ENCODE data around the gene MZT1.
"Not testable (repeated sequence)": the region's sequence is repeated elsewhere in the genome, so short reads cannot be mapped to it uniquely, and the experiment has no call there.

MZT1 gene

GRCh38 chr13:72727417-72728289, at the start of gene MZT1, which contains the start of gene BORA:
Gene MZT1 (minus strand): TSS chr13:72727629. CDS start chr13:72727602, 27 bp downstream.
Gene BORA (plus strand): TSS chr13:72727923. CDS start chr13:72728941, 1,018 bp downstream.
- DNase-seq: peak; percentile 97

DNA sequence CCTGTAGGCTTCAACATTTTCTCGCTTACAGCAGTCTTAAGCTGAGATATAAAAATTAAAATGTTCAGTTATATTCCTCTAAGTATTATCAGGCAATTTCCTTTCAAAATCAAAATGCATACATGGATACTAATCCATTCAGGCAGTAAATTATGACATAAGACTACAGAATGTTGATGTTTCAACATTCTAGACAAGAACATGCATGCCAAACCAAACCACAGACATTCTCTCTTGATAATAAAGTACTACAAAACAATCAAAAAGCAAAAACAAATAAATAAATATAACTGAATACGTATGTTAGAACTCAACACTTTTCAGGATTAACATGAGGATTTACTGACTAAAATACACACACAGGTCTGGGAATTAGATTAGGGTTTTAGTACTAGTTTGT, 46.6 kb upstream of the MZT1 start:
- no peak for DNase-seq

DNA sequence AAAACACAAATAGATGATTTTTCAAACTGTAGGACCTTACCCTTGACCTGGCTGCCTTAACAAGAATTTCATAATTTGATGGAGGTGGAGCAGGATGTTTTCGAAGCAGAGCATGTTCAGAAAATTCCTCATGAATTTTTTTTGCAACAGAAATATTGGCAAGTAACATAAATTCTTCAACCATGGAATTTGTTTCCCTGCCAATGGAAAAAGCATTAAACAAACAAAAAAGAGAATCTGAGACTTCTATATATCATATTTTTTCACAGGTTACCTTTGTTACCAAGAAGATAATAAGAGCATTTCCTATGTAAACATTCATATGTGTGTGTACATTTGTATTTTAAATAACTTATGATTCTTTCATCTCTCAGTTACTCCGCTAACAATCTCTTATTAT, 36.0 kb upstream of the MZT1 start:
- no peak for DNase-seq

GRCh38 chr13:72760189-72760588, 32.8 kb upstream of the MZT1 start:
- DNase-seq: no peak

DNA sequence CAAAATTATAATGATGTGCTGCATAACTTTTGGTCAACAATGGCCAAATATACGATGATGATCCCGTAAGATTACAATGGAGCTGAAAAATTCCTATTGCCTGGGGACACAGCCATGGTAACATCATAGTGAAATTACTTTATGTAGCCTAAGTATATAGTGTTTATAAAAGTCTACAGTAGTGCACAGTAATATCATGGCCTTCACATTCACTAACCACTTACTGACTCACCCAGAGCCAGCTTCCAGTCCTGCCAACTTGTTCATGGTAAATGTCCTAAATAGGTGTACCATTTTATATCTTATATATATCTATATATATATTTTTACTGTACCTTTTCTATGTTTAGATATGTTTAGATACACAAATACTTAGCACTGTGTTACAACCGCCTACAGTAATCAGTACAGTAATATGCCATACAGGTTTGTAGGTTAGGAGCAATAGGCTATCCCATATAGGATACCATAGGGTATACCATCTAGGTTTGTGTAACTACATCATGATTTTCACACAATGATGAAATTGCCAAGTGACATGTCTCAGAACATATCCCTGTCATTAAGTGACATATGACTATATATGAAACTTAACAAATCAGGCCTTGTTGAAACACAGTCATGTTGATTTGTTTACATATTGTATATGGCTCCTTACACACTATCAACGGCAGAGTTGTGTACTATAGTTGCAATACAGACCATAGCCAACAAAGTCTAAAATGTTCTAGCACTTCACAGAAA, 30.5 kb upstream of the MZT1 start:
- no peak for DNase-seq

DNA sequence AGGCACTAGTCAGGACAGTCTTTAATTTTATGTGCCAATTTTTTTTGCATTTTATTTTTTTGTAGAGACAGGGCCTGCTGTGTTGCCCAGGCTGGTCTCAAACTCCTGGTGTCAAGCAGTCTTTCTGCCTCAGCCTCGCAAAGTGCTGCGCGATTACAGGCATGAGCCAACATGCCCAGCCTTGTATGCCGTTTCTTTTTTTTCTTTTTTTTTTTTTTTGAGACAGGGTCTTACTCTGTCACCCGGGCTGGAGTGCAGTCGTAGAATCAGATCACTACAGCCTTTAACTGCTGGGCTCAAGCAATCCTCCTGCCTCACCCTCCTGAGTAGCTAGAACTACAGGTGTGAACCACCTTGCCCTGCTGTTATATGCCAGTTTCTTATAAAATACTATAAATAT, 26.7 kb upstream of the MZT1 start:
- no peak for DNase-seq

DNA sequence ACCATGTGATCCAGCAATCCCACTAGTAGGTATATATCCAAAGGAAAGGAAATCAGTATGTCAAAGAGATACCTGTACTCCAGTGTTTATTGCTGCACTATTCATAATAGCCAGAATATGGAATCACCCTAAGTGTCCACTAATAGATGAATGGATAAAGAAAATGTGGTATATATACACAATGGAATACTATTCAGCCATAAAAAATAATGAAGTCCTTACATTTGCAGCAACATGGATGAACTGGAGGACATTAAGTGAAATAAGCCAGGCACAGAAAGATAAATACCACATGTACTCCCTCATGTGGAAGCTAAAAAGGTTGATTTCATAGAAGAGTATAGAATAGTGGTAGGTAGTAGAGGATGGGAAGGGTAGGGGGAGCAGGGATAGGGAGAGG, 23.8 kb upstream of the MZT1 start:
- no peak for DNase-seq

DNA sequence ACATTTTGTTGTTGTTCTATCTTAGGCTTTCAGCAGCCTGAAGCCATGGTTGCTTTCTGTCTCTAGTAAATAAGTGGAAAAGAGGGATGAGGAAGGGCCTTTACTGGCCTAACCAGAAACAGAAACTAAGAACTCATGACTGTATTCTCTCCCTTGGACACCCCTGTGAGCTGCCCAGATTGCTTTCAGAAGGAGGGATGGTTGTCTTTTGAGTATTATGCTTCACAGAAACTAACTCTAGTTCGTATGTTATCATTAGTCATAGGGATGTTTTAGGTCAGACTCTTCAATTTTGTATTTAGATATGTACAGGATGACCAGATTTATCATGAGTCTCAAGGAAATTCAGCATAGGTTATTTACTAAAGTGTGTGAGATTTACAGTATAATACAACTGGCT, 17.8 kb upstream of the MZT1 start:
- DNase-seq: no peak

DNA sequence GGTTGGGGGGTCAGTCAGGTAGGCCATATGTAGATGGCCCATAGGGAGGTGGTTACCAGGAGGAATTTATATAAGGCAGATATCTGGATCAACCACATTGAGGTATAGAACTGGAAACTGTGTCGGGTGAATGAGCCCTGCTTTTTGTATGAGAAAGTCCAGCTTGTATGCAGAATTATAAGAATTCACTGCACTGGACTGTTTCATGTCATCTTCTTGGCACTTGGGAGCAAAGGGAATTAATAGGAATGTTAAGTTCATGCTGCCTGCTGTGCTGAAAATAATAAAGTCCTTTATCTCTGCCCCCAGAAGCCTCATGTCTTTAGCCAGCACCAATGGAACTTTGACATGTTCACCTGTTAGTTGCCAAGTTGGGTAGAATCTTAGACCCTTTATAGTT, 12.6 kb upstream of the MZT1 start:
- no peak for DNase-seq

DNA sequence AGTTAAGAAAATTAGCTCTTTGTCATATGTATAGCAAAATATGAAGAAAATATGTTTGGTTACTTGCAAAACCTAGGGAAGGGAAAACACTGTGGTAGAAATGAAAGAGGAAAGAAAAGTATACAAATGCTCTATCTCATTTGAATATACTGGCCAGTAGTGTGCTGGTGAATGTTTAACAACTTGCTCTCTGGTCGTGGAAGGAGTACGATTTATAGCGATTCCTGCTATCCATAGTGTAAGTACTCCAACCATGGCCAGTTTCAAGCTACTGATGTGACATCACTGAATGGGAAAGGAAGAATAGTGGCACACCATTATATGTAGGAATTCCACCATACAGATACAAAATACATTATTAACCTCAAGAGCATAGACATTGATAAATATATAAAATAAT, 9.6 kb upstream of the MZT1 start:
- DNase-seq: no peak

DNA sequence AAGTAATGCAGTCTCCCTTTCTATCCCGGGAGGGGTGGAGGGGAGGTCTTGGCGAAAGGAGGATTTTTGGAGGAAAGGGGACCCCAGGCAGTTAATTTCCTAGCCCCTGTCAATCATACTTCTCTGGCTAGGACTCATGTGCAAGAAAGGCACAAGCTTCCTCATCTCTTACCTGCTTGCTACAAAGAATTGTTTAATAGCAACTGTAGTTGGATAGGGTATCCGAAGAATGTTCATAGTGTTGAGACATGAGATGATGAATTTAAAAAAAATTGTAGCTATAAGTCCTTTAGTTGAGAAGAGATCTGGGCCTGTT, 819 bp upstream of the MZT1 start:
- DNase-seq: no peak

DNA sequence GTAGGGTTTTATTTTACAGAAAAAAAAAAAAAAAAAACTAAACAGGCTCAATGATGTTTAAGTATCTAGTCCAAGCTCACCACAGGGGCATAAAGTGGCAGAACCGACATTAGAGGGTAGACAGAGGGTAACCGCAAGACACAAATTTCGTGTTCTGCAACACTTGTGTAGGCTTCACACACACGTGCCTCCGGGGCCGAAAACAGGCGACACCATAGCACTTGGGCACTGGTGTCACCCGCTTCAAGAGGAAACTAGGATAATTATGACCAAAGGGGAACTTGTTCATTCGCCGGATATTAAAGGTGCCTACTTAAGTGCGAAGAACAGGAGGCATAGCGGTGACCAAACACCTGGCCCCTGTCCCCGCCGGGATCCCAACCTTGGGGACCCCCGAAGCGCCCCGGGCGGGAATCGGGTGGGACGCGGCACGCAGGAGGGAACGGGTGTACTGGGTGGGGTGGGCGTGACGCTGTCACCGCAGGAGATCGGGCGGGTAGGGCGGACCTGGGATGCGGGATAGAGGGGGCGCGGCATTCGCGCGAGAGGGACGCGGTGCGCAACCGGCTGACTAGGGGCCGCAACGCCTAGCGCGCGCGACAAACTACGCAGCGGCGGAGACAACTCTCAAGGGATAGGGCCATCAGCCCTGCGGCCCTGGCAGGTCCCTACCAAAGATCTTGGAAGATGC, 558 bp downstream of the MZT1 start:
- DNase-seq: peak; percentile 71

GRCh38 chr13:72726185-72726584, 1.2 kb downstream of the MZT1 start:
- not testable (repeated sequence) for DNase-seq

DNA sequence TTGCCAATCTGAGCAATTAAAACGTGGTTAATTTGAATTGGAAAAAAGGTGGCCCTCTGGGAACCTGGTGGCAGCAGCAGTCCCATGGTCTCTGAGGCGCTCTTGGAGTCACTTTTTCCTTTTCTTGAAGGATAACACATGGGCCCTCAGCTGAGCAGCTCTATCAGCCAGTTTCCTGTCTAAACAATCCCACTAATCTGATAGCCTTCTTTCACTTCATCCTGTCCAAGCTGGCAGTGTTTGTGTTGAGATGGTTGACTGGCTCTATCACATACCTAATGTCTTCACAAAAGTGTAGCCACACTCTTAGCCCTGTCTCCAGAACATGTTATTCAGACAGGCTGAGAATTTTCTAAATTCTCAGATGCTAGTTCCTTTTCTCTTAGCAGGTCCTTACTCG, 10.7 kb downstream of the MZT1 start:
- no peak for DNase-seq

- no peak for DNase-seq
These were observed 26.9 kb downstream of the MZT1 start for GRCh38 chr13:72700509-72700908.

DNA sequence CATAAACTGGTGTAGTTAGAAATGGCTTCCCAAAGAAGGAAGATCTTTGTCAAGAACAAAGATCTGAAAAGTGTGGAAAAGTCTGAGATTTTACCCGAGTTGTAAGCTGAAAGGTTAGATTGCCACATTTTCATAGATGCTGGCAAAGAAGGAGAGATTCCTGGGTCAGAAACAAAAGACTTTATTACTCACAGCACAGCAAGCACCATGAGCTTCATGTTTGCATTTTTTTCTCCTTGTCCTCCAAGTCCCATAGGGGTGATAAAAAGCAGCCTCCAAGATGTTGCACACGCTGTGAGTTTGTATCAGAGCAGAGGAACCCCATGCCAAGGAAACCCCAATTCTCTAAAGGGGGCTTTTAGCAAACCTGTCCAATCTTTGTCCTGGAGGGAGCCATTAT, 29.3 kb downstream of the MZT1 start:
- no peak for DNase-seq

GRCh38 chr13:72696579-72696978, 30.9 kb downstream of the MZT1 start:
- no peak for DNase-seq

- DNase-seq: no peak
These were observed 33.1 kb downstream of the MZT1 start for GRCh38 chr13:72694314-72694713.

GRCh38 chr13:72693832-72694231, 33.6 kb downstream of the MZT1 start:
- DNase-seq: no peak

GRCh38 chr13:72692884-72693514, 34.4 kb downstream of the MZT1 start:
- DNase-seq: no peak

- DNase-seq: no peak
These were observed 38.2 kb downstream of the MZT1 start for GRCh38 chr13:72689181-72689696.

- DNase-seq: no peak
These were observed 40.7 kb downstream of the MZT1 start for GRCh38 chr13:72686766-72687165.

DNA sequence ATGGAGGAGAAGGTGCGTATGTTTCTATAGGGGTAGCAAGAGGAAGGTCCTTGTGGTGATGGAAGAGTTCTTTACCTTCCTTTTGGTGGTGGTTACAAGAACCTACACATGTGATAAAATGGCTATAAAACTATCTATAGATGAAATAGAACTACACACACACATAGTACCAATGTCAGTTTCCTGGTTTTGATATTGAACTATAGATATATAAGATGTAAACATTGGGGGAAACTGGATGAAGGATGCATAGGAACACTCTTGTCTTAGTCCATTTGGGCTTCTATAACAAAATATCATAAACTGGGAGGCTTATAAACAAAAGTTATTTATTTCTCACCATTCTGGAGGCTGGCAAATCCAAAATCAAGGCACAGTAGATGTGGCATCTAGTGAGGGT, 47.1 kb downstream of the MZT1 start:
- DNase-seq: no peak
